ENCODE data around the gene CD300LG. TPM values are rescaled to one million over a fixed set of nuclear protein-coding genes. Genes with fewer than 3 reads are reported as not detected.
"Not testable (repeated sequence)": the region's sequence is repeated elsewhere in the genome, so short reads cannot be mapped to it uniquely, and the experiment has no call there.

CD300LG gene
- total RNA-seq, 3 donors from 2014 or later = 17.9 to 69.2 (median 51.0) TPM

- no peaks in the 10 kb centered on the region for H3K9me3 ChIP-seq
- no peak overlapping the region for H3K27ac ChIP-seq
- H3K36me3 ChIP-seq = no peaks in the 10 kb centered on the region
- DNase-seq (ENCODE audit: low spot score in 2 of 2) = no peak
- no peaks in the 10 kb centered on the region for H3K27me3 ChIP-seq
- TF ChIP-seq POLR2A (IDR thresholded peaks at IDR 0.05) (no peak), POLR2AphosphoS5 (IDR thresholded peaks at IDR 0.05) (no peak)
- TF ChIP-seq, protein P1, sequence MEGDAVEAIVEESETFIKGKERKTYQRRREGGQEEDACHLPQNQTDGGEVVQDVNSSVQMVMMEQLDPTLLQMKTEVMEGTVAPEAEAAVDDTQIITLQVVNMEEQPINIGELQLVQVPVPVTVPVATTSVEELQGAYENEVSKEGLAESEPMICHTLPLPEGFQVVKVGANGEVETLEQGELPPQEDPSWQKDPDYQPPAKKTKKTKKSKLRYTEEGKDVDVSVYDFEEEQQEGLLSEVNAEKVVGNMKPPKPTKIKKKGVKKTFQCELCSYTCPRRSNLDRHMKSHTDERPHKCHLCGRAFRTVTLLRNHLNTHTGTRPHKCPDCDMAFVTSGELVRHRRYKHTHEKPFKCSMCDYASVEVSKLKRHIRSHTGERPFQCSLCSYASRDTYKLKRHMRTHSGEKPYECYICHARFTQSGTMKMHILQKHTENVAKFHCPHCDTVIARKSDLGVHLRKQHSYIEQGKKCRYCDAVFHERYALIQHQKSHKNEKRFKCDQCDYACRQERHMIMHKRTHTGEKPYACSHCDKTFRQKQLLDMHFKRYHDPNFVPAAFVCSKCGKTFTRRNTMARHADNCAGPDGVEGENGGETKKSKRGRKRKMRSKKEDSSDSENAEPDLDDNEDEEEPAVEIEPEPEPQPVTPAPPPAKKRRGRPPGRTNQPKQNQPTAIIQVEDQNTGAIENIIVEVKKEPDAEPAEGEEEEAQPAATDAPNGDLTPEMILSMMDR (IDR thresholded peaks at IDR 0.05) = no peak
- H3K4me3 ChIP-seq = no peak overlapping the region
- H3K4me1 ChIP-seq = no peaks in the 10 kb centered on the region
- intact Hi-C loops (cut with DNase I; ENCODE audit: low total_unique reads) = no loop called here
Observed at GRCh38 chr17:43891851-43892646, 45.1 kb downstream of the CD300LG start.

DNA sequence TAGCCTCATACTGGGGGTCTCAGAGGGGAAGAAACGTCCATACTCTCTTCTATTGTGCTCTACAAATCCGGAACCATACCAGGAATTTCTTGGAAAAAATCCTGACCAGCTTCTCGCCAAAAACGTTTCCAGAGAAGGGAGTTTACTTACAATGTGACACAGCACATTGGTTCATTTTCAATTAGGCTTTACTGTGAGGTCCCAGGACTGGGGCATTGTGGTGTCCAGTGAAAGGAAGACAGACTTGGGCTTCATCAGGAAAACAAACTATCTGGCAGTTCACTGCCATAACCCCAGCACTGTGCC lies 45.6 kb downstream of the CD300LG start:
- H3K4me3 ChIP-seq = no peak overlapping the region
- H3K36me3 ChIP-seq = no peaks in the 10 kb centered on the region
- no peak for DNase-seq (ENCODE audit: low spot score in 2 of 2)
- TF ChIP-seq, protein P1 (IDR thresholded peaks at IDR 0.05) = no peak
- TF ChIP-seq POLR2A (IDR thresholded peaks at IDR 0.05) = no peak
- no peak for TF ChIP-seq POLR2AphosphoS5 (IDR thresholded peaks at IDR 0.05)
- no peaks in the 10 kb centered on the region for H3K27me3 ChIP-seq
- no peaks in the 10 kb centered on the region for H3K4me1 ChIP-seq
- H3K27ac ChIP-seq = no peak overlapping the region
- intact Hi-C loops (cut with DNase I; ENCODE audit: low total_unique reads) = no loop called here
- H3K9me3 ChIP-seq = no peaks in the 10 kb centered on the region

DNA sequence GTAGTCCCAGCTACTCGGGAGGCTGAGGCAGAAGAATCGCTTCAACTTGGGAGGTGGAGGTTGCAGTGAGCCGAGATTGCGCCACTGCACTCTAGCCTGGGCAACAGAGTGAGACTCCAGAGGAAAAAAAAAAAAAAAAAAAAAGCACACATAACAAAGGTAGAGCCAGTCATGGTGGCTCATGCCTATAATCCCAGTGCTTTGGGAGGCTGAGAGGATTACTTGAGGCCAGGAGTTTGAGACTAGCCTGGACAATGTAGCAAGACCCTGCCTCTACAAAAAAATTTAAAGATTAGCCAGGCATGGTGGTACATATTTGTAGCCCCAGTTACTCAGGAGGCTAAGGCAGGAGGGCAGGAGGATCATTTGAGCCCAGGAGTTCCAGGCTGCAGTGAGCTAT lies 47.5 kb downstream of the CD300LG start:
- H3K36me3 ChIP-seq; H3K9me3 ChIP-seq; H3K4me1 ChIP-seq; H3K27ac ChIP-seq; H3K4me3 ChIP-seq; intact Hi-C loops (cut with DNase I; ENCODE audit: low total_unique reads); H3K27me3 ChIP-seq; DNase-seq (ENCODE audit: low spot score in 2 of 2): not testable (repeated sequence)

DNA sequence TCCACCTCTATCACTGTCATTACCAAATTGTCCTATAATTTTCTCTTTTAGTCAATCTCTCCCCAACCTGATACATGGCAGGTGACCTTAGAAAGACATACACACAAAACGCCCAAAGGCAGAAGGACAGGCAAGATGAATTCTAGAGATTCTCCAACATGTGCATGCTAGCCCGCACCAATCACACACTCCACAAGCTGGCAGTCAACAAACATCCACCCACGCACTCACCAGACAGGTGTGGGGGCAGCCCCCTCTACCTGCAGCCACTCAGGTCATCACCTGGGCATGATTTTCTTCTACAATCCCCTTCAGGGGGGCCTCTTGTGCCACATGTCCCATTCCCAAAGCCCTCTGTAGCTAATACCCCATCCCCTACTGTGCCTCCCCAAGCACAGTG lies 50.9 kb downstream of the CD300LG start:
- TF ChIP-seq POLR2A (IDR thresholded peaks at IDR 0.05) (no peak), POLR2AphosphoS5 (IDR thresholded peaks at IDR 0.05) (peak in 1 of 3 donors; percentile 35)
- TF ChIP-seq, protein P1 (IDR thresholded peaks at IDR 0.05) = no peak
- intact Hi-C loops (cut with DNase I; ENCODE audit: low total_unique reads) = no loop called here
- Histone ChIP-seq H3K9me3 (no peaks in the 10 kb centered on the region), H3K4me3 (no peak overlapping the region), H3K4me1 (no peaks in the 10 kb centered on the region), H3K27ac (peak overlapping the region in 1 of 2 donors; percentile 38), H3K27me3 (no peaks in the 10 kb centered on the region), H3K36me3 (no peaks in the 10 kb centered on the region)
- DNase-seq (ENCODE audit: low spot score in 2 of 2) = peak in 1 of 2 donors; percentile 84

GRCh38 chr17:43898446-43898845 lies 51.5 kb downstream of the CD300LG start:
- no peaks in the 10 kb centered on the region for H3K4me1 ChIP-seq
- H3K9me3 ChIP-seq = no peaks in the 10 kb centered on the region
- DNase-seq (ENCODE audit: low spot score in 2 of 2) = no peak
- peak overlapping the region; percentile 38 to 45 for H3K27ac ChIP-seq
- H3K4me3 ChIP-seq = no peak overlapping the region
- no peak for TF ChIP-seq POLR2A (IDR thresholded peaks at IDR 0.05)
- TF ChIP-seq POLR2AphosphoS5 (IDR thresholded peaks at IDR 0.05) = no peak
- TF ChIP-seq, protein P1 (IDR thresholded peaks at IDR 0.05) = no peak
- no peaks in the 10 kb centered on the region for H3K36me3 ChIP-seq
- H3K27me3 ChIP-seq = no peaks in the 10 kb centered on the region
- intact Hi-C loops (cut with DNase I; ENCODE audit: low total_unique reads) = no loop called here
